IPS-18c (cell line): Measurements from ENCODE around the gene MARCHF4.
"Not testable (repeated sequence)": the region's sequence is repeated elsewhere in the genome, so short reads cannot be mapped to it uniquely, and the experiment has no call there.

Source experiments
- H3K4me3 ChIP-seq: 2 replicates; pipeline ENCODE4 v1.7.0; 2013; ENCODE audit warnings: low read depth, mild to moderate bottlenecking, low read length, moderate library complexity; ENCODE audit not compliant: insufficient read depth
- H3K9me3 ChIP-seq: one replicate; pipeline ENCODE4 v1.6.1; 2013; ENCODE audit warnings: mild to moderate bottlenecking, low read length, moderate library complexity; ENCODE audit not compliant: control insufficient read depth, insufficient read depth

Gene MARCHF4

DNA sequence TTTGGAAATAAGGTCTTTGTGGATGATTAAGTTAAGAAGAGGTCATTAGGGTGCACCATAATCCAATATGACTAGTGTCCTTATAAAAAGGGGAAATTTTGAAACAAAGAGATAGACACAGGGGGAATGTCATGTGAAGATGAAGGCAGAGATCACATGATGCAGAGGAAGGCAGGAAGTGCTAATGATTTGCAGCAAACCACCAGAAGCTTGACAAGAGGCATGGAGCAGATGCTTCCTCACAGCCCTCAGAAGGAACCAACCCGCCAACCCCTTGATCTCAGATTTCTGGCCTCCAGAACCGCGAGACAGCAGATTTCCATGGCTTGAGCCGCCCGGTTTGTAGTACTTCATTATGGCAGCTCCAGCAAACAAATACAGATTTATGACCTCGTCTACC is 22.6 kb upstream of the MARCHF4 start:
- peaks cover 3% of the 10 kb centered on the region for H3K9me3 ChIP-seq
- no peak overlapping the region for H3K4me3 ChIP-seq

GRCh38 chr2:216392945-216393840 is 20.9 kb upstream of the MARCHF4 start:
- H3K4me3 ChIP-seq = no peak overlapping the region
- H3K9me3 ChIP-seq = no peaks in the 10 kb centered on the region

DNA sequence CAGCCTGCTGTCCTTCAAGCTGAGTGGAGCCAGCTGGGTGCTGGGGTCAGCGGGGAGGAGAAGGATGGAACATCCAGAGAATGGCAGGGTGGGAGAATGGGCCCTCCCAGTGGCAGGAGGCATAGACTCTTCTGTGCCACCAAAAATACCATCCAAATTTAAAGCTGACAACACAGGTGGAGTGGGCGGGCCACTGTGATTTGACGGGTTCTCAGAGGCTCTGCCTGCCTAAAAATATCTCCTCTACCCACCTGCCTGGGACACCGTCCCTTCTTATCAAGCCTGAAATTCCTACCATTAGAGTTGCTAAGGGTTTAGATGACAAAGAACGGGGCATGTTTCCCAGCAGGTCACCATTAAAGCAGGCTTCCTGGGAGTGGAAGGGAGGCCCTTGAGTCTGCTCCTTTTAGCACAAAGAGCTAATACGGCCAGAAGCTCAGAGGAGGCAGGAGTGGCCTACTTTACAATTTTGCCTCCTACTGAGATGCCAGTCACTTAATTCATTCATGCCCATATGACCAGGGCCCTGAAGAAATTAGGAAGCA is 19.8 kb upstream of the MARCHF4 start:
- Histone ChIP-seq H3K4me3 (no peak overlapping the region), H3K9me3 (no peaks in the 10 kb centered on the region)

DNA sequence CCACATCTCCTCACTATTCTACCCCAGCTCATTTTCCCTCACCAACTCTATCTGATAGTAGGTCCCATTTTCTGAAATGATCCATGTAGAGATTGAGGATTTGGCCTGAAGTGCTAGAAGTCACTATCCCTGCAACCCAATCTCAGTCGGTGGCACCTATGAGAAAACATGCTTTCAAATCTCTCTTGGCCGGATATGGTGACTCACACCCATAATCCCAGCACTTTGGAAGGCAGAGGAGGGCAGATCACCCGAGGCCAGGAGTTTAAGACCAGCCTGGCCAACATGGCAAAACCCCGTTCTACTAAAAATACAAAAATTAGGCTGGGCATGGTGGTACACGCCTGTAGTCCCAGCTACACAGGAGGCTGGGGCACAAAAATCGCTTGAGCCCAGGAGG is 19.1 kb upstream of the MARCHF4 start:
- Histone ChIP-seq H3K9me3 (no peaks in the 10 kb centered on the region), H3K4me3 (no peak overlapping the region)

GRCh38 chr2:216389570-216389969 is 17.3 kb upstream of the MARCHF4 start:
- H3K9me3 ChIP-seq = no peaks in the 10 kb centered on the region
- no peak overlapping the region for H3K4me3 ChIP-seq

DNA sequence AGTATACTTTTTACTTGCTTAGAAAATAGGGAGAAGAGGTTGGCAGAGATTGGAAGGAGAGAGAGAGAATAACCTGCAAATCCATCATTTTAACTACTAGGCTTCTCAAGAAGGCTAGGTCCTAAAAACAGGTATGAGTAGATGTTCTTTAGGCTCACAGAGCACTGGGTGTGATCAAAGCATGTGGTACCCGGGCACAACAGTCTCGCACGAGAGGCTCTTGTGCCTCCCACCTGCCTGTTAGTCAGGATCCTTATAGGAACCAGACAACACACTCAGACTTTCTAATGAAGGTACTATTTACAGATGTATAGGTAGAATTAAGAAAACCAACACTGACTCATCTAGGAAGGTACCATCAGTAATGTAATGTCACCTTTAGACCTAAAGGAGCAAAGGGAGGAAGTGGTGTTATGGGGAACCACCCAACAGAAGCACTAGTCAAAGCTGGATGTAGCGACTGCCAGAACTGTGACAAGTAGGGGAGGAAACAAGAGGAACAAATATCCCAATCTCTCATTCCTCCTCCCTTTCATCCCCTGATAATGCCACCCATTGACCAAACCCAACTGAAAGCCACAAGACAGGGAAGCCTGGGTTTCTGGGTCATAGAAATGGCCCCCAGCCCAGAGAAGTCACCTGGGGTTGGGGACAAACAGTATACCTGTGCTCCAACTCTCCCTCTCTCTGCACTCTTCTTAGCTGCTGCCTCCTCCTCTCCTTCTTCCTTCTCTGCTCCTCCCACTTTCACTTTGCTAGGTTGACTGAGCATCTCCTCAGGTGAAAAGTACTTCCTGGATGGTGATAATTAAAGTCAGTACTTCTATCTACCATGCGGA is 16.0 kb upstream of the MARCHF4 start:
- H3K4me3 ChIP-seq = no peak overlapping the region

GRCh38 chr2:216387262-216387661 is 15.0 kb upstream of the MARCHF4 start:
- Histone ChIP-seq H3K9me3 (no peaks in the 10 kb centered on the region), H3K4me3 (no peak overlapping the region)

More for the DNA sequence above, 16.0 kb upstream of the MARCHF4 start:
- no peaks in the 10 kb centered on the region for H3K9me3 ChIP-seq

GRCh38 chr2:216385478-216385877 is 13.2 kb upstream of the MARCHF4 start:
- Histone ChIP-seq H3K4me3 (no peak overlapping the region), H3K9me3 (no peaks in the 10 kb centered on the region)

DNA sequence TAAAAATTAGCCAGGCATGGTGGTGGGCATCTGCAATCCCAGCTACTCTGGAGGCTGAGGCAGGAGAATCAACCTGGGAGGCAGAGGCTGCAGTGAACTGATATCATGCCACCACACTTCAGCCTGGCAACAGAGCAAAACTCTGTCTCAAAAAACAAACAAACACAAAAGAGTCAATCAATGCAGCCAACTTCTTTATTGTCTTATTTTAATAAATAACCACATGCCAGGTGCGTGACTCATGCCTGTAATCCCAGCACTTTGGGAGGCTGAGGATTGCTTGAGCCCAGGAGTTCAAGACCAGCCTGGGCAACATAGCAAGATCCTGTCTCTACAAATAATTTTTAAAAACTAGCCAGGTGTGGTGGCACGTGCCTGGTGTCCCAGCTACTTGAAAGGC is 12.1 kb upstream of the MARCHF4 start:
- H3K9me3 ChIP-seq, H3K4me3 ChIP-seq: not testable (repeated sequence)

DNA sequence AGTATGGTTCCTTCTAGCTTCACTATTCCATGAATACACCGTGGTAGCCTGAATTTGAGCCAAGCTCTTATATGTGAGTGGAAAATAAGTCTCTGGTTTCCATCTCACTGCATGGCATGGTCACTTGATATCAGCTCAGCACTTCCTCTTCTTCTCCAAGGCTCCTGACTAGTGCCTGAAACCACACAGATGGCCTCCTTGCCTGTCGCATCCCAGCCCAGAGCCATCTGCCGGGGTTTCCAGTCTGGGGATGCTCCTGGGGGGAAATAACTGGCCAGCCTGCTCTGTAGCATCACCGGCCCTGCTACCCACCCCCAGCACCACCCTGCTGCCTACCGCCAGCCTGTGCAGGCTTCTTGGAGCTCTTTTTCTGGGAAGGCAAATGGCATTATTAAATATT is 7.7 kb upstream of the MARCHF4 start:
- H3K9me3 ChIP-seq = no peaks in the 10 kb centered on the region
- no peak overlapping the region for H3K4me3 ChIP-seq

DNA sequence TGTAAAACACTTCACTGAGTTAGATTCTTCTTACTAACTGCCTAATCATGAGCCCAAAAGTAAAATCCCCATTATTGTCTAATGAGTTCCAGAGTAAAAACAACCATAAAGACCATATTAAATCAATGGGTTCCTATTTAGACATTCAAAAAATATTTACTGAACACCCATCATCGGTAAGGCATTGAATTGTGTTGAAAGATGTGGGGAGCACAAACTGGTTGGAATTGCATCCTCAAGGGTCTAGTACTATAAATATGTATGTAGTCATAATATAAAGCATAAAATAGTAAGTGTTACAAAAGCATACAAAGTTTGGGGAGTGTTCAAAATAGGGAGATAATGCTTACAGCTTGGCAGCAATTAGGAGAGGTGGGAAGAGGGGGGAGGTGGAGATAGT is 3.0 kb upstream of the MARCHF4 start:
- Histone ChIP-seq H3K4me3 (no peak overlapping the region), H3K9me3 (no peaks in the 10 kb centered on the region)

- Histone ChIP-seq H3K9me3 (no peaks in the 10 kb centered on the region), H3K4me3 (no peak overlapping the region)
Observed at GRCh38 chr2:216373896-216374295, 1.6 kb upstream of the MARCHF4 start.

GRCh38 chr2:216372761-216373291 is 543 bp upstream of the MARCHF4 start:
- H3K4me3 ChIP-seq = peak overlapping the region; percentile 67; the same call in 1 of the 2 replicates
- H3K9me3 ChIP-seq = no peaks in the 10 kb centered on the region

DNA sequence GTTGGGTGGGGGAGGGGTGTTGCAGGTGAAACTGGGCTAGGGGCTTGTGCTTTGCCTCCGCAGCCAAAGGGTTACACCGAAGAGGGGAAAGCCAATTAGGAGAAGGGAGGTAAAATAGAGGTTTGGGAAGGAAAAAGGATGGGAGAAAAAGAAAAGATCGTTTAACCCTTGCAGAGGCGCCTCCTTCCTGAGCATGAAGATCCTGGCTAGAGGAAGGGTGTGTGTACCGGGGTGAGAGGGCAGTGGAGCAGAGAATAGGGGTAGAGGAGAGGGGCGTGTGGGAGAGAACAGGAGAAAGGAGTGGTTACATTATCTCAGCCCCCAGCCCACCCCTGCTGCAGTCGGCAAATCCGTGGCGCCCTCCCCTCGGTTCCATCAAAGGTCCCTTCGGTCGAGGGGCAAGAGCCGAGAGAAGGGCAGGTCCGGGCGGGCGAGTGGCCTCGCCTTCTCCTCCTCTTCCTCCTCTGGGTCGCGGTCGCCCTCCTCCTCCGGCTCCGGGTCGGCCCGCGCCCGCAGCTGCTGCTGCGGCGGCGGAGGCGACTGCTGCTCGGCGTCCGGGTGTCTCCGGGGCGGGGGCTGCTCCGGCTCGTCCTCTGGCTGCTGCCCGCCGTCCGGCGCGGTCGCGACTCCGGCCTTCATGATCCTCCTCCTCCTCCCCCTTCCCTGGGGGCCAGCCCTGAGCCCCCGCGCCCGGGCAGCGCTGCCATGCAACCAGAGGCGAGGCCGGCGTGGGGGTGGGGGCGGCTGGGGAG is 1.1 kb downstream of the MARCHF4 start:
- H3K4me3 ChIP-seq = peak overlapping the region; percentile 67

GRCh38 chr2:216369821-216370220 is 2.5 kb downstream of the MARCHF4 start:
- H3K9me3 ChIP-seq = no peaks in the 10 kb centered on the region
- no peak overlapping the region for H3K4me3 ChIP-seq

More for the DNA sequence above, 1.1 kb downstream of the MARCHF4 start:
- no peaks in the 10 kb centered on the region for H3K9me3 ChIP-seq

DNA sequence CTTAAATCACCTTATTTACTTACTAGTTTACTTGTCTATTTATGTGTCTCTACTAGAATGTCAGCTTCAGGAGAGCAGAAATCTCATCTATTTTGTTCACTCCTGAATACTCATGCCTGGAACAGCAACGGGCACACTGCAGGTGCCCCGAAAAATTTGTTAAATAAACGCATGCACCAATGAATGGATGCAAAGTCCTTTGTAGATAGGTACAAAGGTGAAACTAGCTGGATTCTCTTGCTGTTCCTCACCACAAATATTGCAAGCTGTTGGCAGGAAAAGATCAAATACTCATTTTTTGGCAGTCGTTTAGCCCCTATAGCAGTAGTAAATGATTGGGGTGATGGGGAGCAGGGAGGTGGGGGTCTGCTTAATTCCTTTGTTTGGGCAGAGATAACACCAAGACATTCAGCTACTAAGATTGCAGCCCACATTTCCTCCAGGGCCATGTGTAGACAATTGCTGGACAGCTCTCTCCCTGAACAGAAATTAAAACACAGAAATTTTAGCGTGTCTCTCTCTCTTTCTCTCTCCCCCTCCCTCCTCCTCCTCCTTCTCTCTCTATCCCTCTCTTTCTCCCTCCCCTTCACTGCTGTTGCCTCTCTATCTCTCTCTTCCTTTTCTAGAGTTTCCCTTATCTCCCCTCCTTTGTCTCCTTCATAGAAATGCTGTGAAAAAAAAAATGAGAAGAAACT is 5.4 kb downstream of the MARCHF4 start:
- Histone ChIP-seq H3K4me3 (no peak overlapping the region), H3K9me3 (no peaks in the 10 kb centered on the region)
